GM06990 (cell line): ENCODE results near the gene EPHA8.

ENCODE experiments used
- DNase-seq: peaks from one replicate; pipeline ENCODE4 v3.0.0-alpha.2; 2011; ENCODE audit not compliant: insufficient read length; ENCODE audit errors: extremely low read depth
- H3K27me3 ChIP-seq: replicated peaks from 2 replicates; pipeline ENCODE4 v1.6.0; 2011; ENCODE audit warnings: low read length; ENCODE audit not compliant: control insufficient read depth, insufficient read depth
- H3K36me3 ChIP-seq: 2 replicates; pipeline ENCODE4 v1.5.1; 2011; ENCODE audit warnings: low read length; ENCODE audit not compliant: control insufficient read depth, insufficient read depth
- H3K4me3 ChIP-seq: replicated peaks from 2 replicates; pipeline ENCODE4 v1.5.1; 2011; ENCODE audit warnings: low read depth, mild to moderate bottlenecking, control low read depth, low read length
- CTCF ChIP-seq: IDR thresholded peaks from 2 replicates; pipeline ENCODE4 v1.5.1; 2011; ENCODE audit warnings: low read length, control low read depth, mild to moderate bottlenecking, inconsistent platforms; ENCODE audit not compliant: insufficient read depth, poor library complexity, severe bottlenecking

EPHA8 gene

DNA sequence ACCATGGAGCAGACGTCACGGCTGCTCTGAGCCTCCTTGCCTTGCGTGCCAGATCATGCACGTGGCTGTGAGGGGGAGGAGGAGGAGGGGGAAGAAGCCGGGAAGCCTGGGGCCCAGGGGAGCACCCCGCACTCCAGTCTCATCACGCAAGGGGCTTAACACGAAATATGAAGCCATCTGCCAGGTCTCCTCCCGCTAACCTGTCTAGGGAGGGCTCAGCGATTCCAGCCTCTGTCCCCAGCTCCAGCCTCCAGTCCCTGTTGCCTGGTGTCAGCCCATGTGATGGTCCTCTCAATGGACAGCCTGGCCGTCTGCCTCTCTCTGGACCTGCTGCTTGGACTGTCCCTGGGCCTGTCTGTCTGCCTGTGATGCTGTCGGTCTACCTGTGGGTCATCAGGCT is 50.7 kb downstream of the EPHA8 start:
- no peak overlapping the region for H3K4me3 ChIP-seq
- no peaks in the 10 kb centered on the region for H3K36me3 ChIP-seq
- no peak for TF ChIP-seq CTCF
- H3K27me3 ChIP-seq, result peaks cover 3% of the 10 kb centered on the region
- no peak for DNase-seq

- peaks cover 3% of the 10 kb centered on the region for H3K27me3 ChIP-seq
- no peak for DNase-seq
- no peak for TF ChIP-seq CTCF
- no peaks in the 10 kb centered on the region for H3K36me3 ChIP-seq
- no peak overlapping the region for H3K4me3 ChIP-seq
These were observed 52.6 kb downstream of the EPHA8 start for GRCh38 chr1:22615886-22616285.

DNA sequence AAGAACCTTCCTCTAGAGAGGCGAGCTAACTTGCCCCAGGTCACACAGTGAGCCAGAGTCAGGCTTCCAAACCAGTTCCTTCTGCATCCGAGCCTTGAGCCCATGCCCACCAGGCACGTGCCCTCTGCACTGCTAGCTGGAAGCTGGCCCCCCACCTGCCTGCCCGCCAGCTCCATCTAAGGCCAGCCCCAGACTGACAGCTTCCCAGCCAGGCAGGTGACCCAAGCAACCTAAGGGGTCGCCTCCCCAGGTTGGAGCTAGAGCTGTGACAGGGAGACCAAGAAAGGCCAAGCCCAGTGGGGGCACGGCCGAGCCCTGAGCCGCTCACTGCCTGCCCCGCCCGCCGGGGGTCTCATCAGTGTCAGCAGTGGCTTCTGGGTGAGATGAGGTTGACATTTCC is 53.3 kb downstream of the EPHA8 start:
- Histone ChIP-seq H3K36me3 (no peaks in the 10 kb centered on the region), H3K4me3 (no peak overlapping the region), H3K27me3 (peaks cover 3% of the 10 kb centered on the region)
- no peak for DNase-seq
- TF ChIP-seq CTCF, result no peak

DNA sequence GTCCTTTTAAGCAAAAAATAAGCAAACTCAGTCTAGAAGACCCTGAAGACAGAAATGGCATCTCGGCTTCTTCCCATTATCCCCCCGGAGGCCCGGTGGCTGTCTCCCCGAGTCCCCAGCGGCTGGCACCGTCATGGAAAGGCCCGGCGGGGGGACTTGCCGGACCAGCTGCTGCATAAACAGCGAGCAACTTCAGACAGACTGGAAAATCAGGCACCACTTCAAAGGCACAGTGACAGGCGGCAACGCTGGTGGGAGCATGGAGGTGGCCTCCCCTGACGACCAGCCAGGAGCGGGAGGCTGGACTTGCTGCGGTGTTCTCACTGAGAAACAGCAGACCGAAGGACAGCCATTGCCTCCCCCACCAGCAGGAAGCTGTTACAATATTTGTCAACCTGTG is 54.8 kb downstream of the EPHA8 start:
- no peak for DNase-seq
- peaks cover 1% of the 10 kb centered on the region for H3K27me3 ChIP-seq
- H3K36me3 ChIP-seq, result no peaks in the 10 kb centered on the region
- TF ChIP-seq CTCF, result no peak
- no peak overlapping the region for H3K4me3 ChIP-seq

GRCh38 chr1:22619252-22619651 is 56.0 kb downstream of the EPHA8 start:
- no peak for DNase-seq
- Histone ChIP-seq H3K27me3 (peaks cover 1% of the 10 kb centered on the region), H3K4me3 (no peak overlapping the region), H3K36me3 (no peaks in the 10 kb centered on the region)
- TF ChIP-seq CTCF, result no peak

- no peak for TF ChIP-seq CTCF
- no peaks in the 10 kb centered on the region for H3K36me3 ChIP-seq
- peaks cover 1% of the 10 kb centered on the region for H3K27me3 ChIP-seq
- no peak for DNase-seq
- no peak overlapping the region for H3K4me3 ChIP-seq
These were observed 56.5 kb downstream of the EPHA8 start for GRCh38 chr1:22619798-22620197.
